DOHH2 (cell line): ENCODE measurements around the gene PLPP3.

ENCODE experiments used
- EZH2phosphoT487 ChIP-seq: fragments of 200-600 bp; sonication (generic); IDR thresholded peaks from 2 replicates; pipeline ENCODE4 v1.6.1; 2017; ENCODE audit warnings: borderline replicate concordance, mild to moderate bottlenecking, antibody characterized with exemption, low read length, moderate library complexity, mixed read lengths
- TF ChIP-seq, protein P1 (sequence below): fragments of 200-600 bp; sonication (generic); IDR thresholded peaks from one replicate; pipeline ENCODE4 v1.5.1; 2014; ENCODE audit warnings: antibody characterized with exemption, mild to moderate bottlenecking, low read depth, low read length; ENCODE audit not compliant: poor library complexity, severe bottlenecking

DNA sequence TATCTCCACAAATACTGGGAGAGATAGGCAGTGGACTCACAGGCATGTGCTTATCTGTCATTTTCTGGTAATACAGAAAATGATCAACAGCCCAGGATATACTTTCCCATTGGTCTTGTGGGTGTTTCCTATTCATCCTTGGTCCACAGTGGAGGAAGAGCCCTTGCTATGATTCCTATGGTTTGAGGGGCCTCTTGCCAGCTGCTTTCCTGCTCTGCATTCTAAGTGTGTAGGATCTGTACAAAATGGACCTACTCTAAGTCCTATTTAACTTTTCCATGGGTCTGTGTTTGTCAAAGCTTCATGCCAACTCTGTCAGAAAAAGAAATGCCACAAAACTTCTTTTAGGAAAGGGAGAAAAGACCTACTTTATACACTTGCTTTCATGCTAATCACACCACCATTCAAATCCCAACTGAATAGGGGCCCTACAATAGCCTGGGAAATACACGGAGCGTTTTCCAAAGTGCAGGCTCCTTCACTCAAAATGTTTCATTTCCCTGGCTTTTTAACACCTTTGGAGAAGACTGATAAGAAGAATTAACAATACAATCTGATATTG, 16.4 kb downstream of the PLPP3 start:
- TF ChIP-seq, protein P1, sequence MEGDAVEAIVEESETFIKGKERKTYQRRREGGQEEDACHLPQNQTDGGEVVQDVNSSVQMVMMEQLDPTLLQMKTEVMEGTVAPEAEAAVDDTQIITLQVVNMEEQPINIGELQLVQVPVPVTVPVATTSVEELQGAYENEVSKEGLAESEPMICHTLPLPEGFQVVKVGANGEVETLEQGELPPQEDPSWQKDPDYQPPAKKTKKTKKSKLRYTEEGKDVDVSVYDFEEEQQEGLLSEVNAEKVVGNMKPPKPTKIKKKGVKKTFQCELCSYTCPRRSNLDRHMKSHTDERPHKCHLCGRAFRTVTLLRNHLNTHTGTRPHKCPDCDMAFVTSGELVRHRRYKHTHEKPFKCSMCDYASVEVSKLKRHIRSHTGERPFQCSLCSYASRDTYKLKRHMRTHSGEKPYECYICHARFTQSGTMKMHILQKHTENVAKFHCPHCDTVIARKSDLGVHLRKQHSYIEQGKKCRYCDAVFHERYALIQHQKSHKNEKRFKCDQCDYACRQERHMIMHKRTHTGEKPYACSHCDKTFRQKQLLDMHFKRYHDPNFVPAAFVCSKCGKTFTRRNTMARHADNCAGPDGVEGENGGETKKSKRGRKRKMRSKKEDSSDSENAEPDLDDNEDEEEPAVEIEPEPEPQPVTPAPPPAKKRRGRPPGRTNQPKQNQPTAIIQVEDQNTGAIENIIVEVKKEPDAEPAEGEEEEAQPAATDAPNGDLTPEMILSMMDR, result no peak
- no peak for TF ChIP-seq EZH2phosphoT487
